ENCODE data around the gene ATG12.
A peak's percentile ranks its signal among the peaks of the same experiment; 100 is the strongest.
"Not testable (repeated sequence)": the region's sequence is repeated elsewhere in the genome, so short reads cannot be mapped to it uniquely, and the experiment has no call there.

Gene ATG12

DNA sequence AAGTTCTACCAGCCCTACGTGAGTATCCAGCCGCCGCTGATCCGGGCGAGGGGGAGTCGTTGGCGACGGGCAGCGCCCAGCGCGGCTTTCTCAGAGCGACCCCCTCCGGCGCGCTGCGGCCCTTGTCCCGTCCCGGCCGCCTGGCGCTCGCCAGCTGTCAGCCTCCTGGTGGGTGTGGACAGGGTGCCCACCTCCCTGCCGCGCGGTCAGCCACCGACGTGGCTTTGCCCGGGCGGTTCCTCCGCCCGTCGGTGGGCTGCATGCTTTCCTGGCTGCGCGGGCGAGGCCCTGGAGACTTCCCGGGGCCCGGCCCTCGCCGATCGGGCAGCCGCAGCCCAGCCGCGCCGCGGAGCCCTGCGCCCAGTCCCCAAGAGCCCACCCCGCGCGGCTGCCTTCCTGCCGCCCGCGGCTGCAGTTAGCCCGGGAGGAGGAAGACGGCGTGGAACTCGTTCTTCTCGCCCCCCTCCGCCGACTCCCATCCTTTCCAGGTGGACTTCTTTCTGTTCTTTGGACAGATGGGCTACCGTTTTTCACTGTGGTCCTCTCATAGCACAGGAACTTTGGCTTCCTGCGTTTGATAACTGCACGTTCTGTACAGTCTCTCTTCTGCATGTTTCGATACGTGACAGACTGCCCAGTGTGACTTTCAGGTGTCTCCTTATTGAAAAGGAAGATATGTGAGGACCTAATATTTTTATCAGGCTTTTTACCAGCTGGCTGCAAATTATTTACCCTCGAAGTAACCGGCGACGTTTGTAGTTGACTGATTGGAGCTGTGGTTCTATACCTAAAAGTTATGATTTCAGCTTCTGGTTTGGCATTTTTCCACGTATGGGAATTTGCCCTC, 947 bp upstream of the ATG12 start:
- DNase-seq (ENCODE audit: low spot score) = no peak

DNA sequence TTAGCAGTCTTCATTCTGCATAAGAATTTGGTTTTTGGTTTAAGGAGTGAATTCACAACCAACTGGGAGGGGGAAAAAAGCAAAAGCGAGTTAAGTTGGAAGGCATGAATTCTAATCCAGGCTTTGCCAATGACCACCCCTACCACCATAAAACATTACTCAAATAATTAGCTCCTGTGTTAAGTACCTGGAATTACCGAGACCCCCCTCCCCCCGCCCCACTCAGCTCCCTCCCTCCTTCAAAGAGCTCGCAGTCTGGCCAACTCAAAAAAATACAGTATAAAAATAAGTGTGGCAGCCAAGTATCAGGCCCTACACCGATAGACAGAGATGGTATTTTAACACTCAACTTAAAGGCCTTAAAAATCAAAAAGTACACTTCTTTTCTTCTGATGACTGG, 492 bp downstream of the ATG12 start:
- no peak for DNase-seq (ENCODE audit: low spot score)

DNA sequence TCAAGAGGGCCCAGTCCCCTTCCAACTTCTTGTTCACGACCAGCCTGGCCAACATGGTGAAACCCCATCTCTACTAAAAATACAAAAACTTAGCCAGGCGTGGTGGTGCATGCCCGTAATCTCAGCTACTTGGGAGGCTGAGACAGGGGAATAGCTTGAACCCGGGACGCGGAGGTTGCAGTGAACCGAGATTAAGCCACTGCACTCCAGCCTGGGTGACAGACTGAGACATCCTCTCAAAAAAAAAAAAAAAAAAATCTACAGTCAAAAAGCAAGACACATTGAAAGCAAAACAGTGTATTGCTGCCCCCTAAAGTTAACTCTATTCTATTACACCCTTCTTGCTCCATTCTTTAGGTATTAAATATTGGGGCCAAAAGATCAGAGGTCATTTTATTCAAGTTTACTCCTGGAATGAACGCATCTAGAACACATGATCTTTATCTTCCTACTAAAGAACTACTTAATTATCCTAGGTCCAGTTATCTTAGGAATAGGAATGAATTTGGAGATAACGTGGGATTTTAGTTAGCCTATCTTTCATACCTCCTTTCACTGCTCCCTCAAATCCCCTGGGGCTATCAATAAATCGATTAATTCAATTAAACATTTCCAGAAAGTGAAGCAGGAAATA, 2.4 kb downstream of the ATG12 start:
- DNase-seq (ENCODE audit: low spot score) = peak; percentile 63

DNA sequence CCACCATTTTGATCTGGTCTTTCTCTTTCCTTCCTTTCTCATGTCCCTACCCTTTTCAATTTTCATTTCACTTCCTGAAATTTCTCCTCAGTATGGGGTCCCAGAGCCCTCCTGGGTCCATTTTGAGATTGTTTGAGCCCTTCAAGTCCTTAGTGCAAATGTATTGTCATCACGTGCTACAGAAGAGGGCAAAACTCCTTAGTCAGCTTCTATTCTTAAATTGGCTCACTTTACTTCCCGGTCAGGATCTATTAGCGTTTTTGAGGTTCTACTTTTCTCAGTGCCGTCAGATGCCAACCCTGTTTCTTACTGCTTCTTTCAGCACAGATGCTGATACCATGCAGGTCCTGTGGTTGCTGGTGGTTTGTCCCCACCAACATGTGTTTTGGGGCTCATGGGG, 5.9 kb downstream of the ATG12 start:
- no peak for DNase-seq (ENCODE audit: low spot score)

- peak; percentile 31 for DNase-seq (ENCODE audit: low spot score)
Measured at GRCh38 chr5:115831163-115831768, 10.1 kb downstream of the ATG12 start.

DNA sequence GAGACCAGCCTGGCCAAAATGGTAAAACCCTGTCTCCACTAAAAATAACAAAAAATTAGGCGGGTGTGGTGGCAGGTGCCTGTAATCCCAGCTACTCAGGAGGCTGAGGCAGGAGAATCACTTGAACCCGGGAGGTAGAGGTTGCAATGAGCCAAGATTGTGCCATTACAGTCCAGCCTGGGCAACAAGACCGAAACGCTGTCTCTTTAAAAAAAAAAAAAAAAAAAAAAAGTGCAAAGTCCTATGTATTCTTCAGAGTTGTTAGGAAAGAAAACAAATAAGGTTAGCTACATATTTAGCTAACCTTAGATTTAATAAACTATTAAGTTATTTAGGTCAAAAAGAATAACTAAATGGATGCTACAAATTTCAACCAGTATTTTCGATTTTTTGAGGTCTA, 11.5 kb downstream of the ATG12 start:
- DNase-seq (ENCODE audit: low spot score) = no peak

- DNase-seq (ENCODE audit: low spot score) = no peak
Measured at GRCh38 chr5:115825948-115826347, 15.4 kb downstream of the ATG12 start.

- not testable (repeated sequence) for DNase-seq (ENCODE audit: low spot score)
Measured at GRCh38 chr5:115824983-115825382, 16.4 kb downstream of the ATG12 start.

- DNase-seq (ENCODE audit: low spot score) = no peak
Measured at GRCh38 chr5:115820846-115821245, 20.5 kb downstream of the ATG12 start.

DNA sequence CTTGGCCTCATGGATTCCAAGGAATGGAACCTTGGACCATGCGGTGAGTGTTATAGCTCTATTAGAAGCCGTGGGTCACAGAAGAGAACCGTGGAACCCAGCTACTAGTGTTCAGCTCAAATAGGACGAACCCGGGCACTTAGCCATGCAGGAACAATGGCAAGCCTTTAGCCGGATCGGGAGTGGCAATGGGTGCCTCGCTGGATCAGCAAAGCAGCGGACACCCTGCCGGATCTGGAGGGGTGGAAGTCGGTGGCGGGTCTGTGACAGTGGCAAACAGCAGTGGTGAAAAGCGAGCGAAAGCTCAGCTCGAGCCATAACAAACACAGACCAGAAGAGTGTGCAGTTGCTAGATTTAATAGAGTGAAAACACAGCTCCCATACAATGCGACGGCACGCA, 22.5 kb downstream of the ATG12 start:
- no peak for DNase-seq (ENCODE audit: low spot score)

DNA sequence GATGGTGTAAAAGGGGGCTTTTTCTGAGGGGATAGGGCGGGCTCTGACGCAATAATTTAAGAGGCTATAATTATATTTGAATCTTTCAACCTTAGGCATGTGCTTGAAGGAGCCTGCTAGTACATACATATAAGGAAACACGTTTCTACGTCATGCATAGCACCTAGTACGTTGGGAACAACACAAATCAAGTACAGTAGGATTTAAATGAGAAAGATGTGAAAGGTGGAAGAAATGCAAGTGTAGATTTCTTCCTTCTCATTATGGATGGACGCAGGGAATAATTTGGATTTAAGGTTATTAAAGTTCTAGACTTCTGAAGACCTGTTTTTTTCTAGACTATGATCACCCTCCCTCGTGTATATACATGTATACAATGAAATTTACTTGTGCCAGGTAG, 24.0 kb downstream of the ATG12 start:
- DNase-seq (ENCODE audit: low spot score) = no peak

GRCh38 chr5:115816226-115817081, 24.9 kb downstream of the ATG12 start, which contains the start of gene CDO1:
TSS of gene CDO1 (minus strand) at chr5:115816659. CDS start at chr5:115816397, 262 bp downstream.
- DNase-seq (ENCODE audit: low spot score) = no peak

GRCh38 chr5:115815693-115816225, 25.6 kb downstream of the ATG12 start:
- no peak for DNase-seq (ENCODE audit: low spot score)

DNA sequence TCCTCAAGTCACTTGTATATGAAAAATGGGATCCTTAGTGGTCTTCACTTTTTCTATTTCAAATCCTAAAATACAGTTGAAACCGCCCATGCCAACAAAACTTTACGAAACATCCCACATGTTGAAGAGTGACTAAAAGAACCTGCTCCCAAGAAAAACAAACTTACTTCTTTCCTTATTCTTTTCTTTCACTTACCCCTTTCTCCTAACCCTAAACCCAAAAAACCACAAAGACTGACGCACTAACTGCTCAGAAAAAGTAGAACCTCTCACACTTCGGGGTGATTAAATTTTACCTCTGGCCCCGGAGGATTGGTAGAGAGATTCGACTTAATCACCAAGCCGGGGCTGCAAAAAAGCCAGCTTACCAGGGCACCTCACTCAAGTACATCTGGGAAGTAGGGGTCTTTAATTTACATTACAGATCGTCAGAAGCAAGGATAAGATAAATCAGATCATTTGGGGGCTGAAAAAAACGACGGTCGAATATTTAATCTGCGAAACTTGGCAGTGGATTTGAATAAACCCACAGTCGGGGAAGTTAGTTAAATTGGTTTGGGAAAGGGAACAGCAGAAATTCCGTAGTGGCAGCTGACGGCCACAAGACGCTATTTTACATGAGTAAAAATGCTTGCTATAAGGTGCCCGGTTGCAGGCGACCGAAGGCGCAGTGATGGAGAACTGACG, 26.2 kb downstream of the ATG12 start:
- DNase-seq (ENCODE audit: low spot score) = no peak

DNA sequence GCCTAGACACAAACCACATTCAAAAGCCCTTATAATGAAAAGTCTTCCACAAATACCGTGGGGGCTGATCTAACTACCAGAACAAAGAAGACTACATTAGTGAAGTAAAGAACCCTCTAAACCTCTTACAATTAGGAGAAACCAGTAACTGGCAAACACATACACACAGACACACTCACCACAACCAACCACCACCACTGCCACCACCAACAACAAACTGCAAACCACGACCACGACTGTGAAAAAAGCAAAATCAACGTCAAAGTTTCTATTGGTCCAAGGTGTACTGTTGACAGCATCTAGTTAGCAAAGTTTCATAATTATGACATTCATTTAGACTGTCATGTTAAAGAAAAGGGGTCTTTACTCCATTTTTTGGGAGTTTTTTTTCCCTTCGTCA, 27.6 kb downstream of the ATG12 start:
- no peak for DNase-seq (ENCODE audit: low spot score)

- no peak for DNase-seq (ENCODE audit: low spot score)
Measured at GRCh38 chr5:115812372-115812771, 29.0 kb downstream of the ATG12 start.

DNA sequence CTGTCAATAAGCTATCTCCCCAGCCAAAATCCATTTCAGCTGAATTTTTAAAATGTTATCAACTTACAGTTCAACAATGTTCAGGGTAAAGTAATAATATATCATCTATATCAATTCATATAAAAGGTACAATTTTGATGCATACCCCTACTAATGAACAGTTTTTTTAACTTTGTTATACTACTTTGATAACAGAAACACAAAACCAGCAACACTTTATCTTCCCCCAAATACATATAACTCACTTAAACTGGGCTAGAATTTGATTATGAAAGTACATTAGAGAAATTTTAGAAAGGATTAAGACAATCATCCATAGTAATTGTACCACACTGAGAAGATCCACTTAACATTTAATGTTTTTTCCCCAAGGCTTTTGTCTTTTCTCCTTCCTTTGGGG, 30.0 kb downstream of the ATG12 start:
- no peak for DNase-seq (ENCODE audit: low spot score)

DNA sequence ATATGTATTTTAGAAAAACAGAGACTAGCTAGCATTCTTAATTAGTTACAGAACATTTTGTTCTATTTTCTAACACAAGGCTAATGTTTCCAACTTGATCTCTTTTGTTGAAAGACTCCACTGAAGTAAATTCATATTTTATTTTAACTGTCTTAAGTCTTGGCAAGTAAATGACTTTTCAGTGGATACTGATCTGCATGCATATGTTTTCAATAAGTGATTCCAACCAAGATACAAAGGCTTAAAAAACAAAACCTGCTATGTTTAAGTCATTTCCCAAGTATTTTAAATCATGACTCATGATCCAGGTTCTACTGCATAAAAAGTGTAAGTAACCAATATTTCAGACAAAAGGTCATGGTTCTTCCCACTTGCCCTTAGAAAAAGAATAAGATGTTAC, 30.6 kb downstream of the ATG12 start:
- DNase-seq (ENCODE audit: low spot score) = no peak

DNA sequence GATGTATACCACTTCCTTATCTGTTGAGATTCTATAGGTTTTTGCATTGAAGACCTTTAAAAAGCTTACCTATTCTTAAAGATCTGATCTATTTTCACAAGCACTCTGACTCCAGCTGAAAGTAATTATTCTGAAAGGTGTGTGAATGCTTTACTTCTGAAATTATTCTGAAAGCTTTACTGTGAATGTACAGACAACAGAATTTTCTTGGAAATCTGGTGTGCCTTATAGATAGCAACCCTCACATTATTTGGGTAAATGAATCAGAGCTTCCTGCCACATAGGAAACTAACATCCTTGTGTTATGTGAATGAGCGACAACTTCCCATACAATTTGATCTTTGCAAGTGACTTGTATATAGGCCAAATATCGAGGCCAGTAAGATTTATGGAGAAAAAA, 31.4 kb downstream of the ATG12 start:
- no peak for DNase-seq (ENCODE audit: low spot score)

- not testable (repeated sequence) for DNase-seq (ENCODE audit: low spot score)
Measured at GRCh38 chr5:115808066-115808465, 33.3 kb downstream of the ATG12 start.

DNA sequence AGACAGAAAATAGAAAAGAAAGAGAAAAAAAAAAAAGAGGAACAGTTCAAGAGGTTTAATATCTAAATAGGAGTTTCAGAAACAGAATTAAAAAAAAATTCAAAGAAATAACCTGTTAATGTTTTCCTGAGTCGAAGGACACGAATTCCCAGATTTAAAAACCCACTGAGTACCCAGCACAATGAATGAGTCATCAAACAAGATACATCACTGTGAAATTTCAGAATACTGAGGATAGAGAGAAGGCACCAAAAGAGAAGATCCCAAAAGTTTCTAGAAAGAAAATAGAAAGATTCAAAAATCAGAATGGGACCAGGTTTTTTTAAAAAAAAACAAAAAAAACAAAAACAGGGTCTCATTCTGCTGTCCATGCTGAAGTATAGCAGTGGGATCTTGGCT, 33.7 kb downstream of the ATG12 start:
- DNase-seq (ENCODE audit: low spot score) = no peak
